Osteoblast (primary cell): ENCODE measurements around the gene RER1. TPM values are rescaled to one million over a fixed set of nuclear protein-coding genes. Genes with fewer than 3 reads are reported as not detected.

Source experiments
- DNase-seq: peaks from one replicate; pipeline ENCODE4 v3.0.0; 2011; ENCODE audit warnings: low spot score, mixed read lengths; ENCODE audit not compliant: insufficient read length; ENCODE audit errors: missing footprints
- H2AFZ ChIP-seq: 2 replicates; pipeline ENCODE4 v1.6.0; 2011; ENCODE audit warnings: mild to moderate bottlenecking, low read length
- H3K27ac ChIP-seq: 2 replicates; pipeline ENCODE4 v1.5.1; 2011; ENCODE audit warnings: mild to moderate bottlenecking, low read depth, low read length, moderate library complexity
- H3K27me3 ChIP-seq: 2 replicates; pipeline ENCODE4 v1.6.0; 2012; ENCODE audit warnings: mild to moderate bottlenecking, control low read depth, inconsistent platforms, low read length, moderate library complexity; ENCODE audit not compliant: insufficient read depth
- H3K36me3 ChIP-seq: 2 replicates; pipeline ENCODE4 v1.5.1; 2011; ENCODE audit warnings: mild to moderate bottlenecking, low read length, control low read depth, moderate library complexity; ENCODE audit not compliant: insufficient read depth
- H3K4me1 ChIP-seq: 2 replicates; pipeline ENCODE4 v1.5.1; 2011; ENCODE audit warnings: mild to moderate bottlenecking, low read length, control low read depth, moderate library complexity; ENCODE audit not compliant: insufficient read depth
- H3K4me2 ChIP-seq: 2 replicates; pipeline ENCODE4 v1.6.0; 2011; ENCODE audit warnings: mild to moderate bottlenecking, low read length; ENCODE audit not compliant: insufficient read depth
- H3K4me3 ChIP-seq: fragments of 200-600 bp; sonication (generic); 3 replicates; pipeline ENCODE4 v1.5.1; 2012; ENCODE audit warnings: mild to moderate bottlenecking, low read length, inconsistent platforms; ENCODE audit not compliant: insufficient read depth
- H3K79me2 ChIP-seq: 2 replicates; pipeline ENCODE4 v1.6.0; 2012; ENCODE audit warnings: mild to moderate bottlenecking, low read length, control low read depth, inconsistent platforms; ENCODE audit not compliant: insufficient read depth
- H3K9me3 ChIP-seq: 2 replicates; pipeline ENCODE4 v1.5.1; 2011; ENCODE audit warnings: low read depth, low read length, control low read depth
- H4K20me1 ChIP-seq: 2 replicates; pipeline ENCODE4 v1.6.0; 2012; ENCODE audit warnings: mild to moderate bottlenecking, low read length, control low read depth; ENCODE audit not compliant: insufficient read depth
- CTCF ChIP-seq: IDR thresholded peaks from 2 replicates; pipeline ENCODE4 v1.5.1; 2011; ENCODE audit warnings: mild to moderate bottlenecking, low read depth, low read length, moderate library complexity; ENCODE audit errors: extremely low read depth
- total RNA-seq: library from RNA; depleted of rRNA; stranded (reverse); fragments of >200 nt; gene quantifications from 2 replicates; pipeline ENCODE4 v1.2.3, GENCODE V29; 2012

Gene RER1
- total RNA-seq, 1 donor = 95.2 TPM

- no peak overlapping the region for H3K27ac ChIP-seq
- H3K36me3 ChIP-seq = no peaks in the 10 kb centered on the region
- H3K4me1 ChIP-seq = no peaks in the 10 kb centered on the region
- H2AFZ ChIP-seq = no peak overlapping the region
- peak; percentile 74 for DNase-seq
- no peaks in the 10 kb centered on the region for H3K79me2 ChIP-seq
- no peaks in the 10 kb centered on the region for H4K20me1 ChIP-seq
- H3K27me3 ChIP-seq = no peaks in the 10 kb centered on the region
- H3K9me3 ChIP-seq = no peaks in the 10 kb centered on the region
- no peak overlapping the region for H3K4me2 ChIP-seq
- no peak for TF ChIP-seq CTCF
- H3K4me3 ChIP-seq = no peak overlapping the region
Observed at GRCh38 chr1:2354511-2355372, 36.9 kb upstream of the RER1 start.

- Histone ChIP-seq H3K79me2 (no peaks in the 10 kb centered on the region), H3K4me1 (no peaks in the 10 kb centered on the region), H2AFZ (no peak overlapping the region), H3K4me3 (no peak overlapping the region), H3K27ac (no peak overlapping the region), H3K27me3 (no peaks in the 10 kb centered on the region), H3K4me2 (no peak overlapping the region), H4K20me1 (no peaks in the 10 kb centered on the region), H3K9me3 (no peaks in the 10 kb centered on the region), H3K36me3 (no peaks in the 10 kb centered on the region)
- DNase-seq = peak; percentile 85
- TF ChIP-seq CTCF = no peak
Observed at GRCh38 chr1:2355373-2356261, 36.0 kb upstream of the RER1 start.

- no peaks in the 10 kb centered on the region for H3K27me3 ChIP-seq
- H3K27ac ChIP-seq = no peak overlapping the region
- no peaks in the 10 kb centered on the region for H3K4me1 ChIP-seq
- H2AFZ ChIP-seq = no peak overlapping the region
- no peak overlapping the region for H3K4me3 ChIP-seq
- no peak for TF ChIP-seq CTCF
- DNase-seq = peak; percentile 72
- no peak overlapping the region for H3K4me2 ChIP-seq
- H3K36me3 ChIP-seq = no peaks in the 10 kb centered on the region
- no peaks in the 10 kb centered on the region for H3K79me2 ChIP-seq
- no peaks in the 10 kb centered on the region for H4K20me1 ChIP-seq
- no peaks in the 10 kb centered on the region for H3K9me3 ChIP-seq
Observed at GRCh38 chr1:2356401-2356800, 35.2 kb upstream of the RER1 start.
